Gastroesophageal sphincter (tissue), 3 donors: ENCODE measurements around the gene PSMD14.

Experiments
- CTCF ChIP-seq, 4 experiments: fragments of 200-600 bp in 2 of 4; fragments of 450-650 bp in 2 of 4; sonication (generic) in 1 of 4; IDR thresholded peaks; one replicate each; pipeline ENCODE4 v1.5.1; 2017 to 2019; ENCODE audit warnings: antibody characterized with exemption in 4 of 4, mild to moderate bottlenecking in 2 of 4, moderate library complexity in 2 of 4
- POLR2AphosphoS5 ChIP-seq: sonication (generic); formaldehyde crosslinking; IDR thresholded peaks from one replicate; pipeline ENCODE4 v1.6.1; 2017; ENCODE audit warnings: antibody characterized with exemption

DNA sequence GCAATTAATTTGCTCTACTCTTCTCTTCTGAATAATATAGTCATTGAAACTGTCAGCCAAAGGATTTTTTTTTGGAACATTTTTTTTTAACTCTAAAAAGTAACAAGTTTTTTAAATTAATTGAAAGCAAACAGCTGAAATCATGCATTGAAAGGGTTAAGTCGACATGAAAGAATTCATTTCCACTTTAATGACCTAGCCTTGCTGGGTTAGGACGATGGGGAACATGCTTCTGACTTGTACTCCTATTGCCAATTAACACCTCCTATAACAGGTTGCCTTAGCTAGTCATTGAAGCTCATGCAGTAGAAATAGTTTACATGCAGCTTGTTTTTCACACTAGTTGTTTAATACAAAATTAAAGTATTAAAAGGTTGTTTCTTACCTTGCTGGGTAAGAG is 47.8 kb downstream of the PSMD14 start:
- TF ChIP-seq CTCF (IDR thresholded peaks at IDR 0.05) (no peak), POLR2AphosphoS5 (no peak)
